Coronary artery (tissue), 2 donors: ENCODE results near the gene NMNAT3.

Experiments
- DNase-seq: peaks from one replicate; pipeline ENCODE4 v3.0.0-alpha.2; 2017; ENCODE audit warnings: low spot score
- H3K27ac ChIP-seq, 2 donors: fragments of 200-600 bp; sonication (generic); one replicate each; pipeline ENCODE4 v1.5.1; 2016 to 2019
- H3K4me3 ChIP-seq: fragments of 200-600 bp; sonication (generic); 2 replicates; pipeline ENCODE4 v1.5.1; 2016; ENCODE audit warnings: mild to moderate bottlenecking, moderate library complexity
- TF ChIP-seq, protein P1 (sequence below): fragments of 200-600 bp; sonication (generic); IDR thresholded peaks from one replicate; pipeline ENCODE4 v1.5.1; 2019; ENCODE audit warnings: antibody characterized with exemption

NMNAT3 gene

DNA sequence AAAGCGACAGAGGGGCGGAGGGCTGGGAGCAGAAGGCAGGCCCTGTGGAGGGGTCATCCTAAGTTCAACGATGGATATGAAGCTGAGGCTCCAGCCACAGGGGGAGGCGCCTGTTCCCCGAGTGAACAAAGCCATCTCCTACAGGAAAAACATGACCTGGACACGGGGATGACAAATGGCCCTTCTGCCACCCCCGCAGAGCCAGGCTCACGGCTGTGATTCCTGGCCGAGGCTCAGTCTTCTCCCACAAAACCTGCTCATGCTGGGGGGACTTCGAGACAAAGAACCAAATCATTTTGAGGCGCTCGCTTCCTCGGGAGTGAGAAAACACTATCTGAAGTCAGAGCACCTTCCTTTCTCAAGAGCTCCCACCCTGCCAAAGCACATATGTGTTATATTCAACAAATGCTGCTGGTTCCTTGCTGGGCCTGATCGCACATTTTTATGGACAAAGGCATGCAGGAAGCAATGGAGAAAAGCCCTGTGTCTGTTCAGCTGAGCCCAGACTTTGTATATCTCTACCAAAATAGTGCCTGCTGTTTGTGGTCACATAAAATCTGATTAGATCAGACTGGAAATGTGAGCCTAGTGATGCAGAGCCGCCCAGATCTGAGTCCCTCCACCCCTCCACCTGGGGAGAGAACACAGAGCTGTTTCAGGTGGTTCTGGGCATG is 143.9 kb downstream of the NMNAT3 start:
- H3K27ac ChIP-seq = peak overlapping the region; percentile 19 to 84
- TF ChIP-seq, protein P1, sequence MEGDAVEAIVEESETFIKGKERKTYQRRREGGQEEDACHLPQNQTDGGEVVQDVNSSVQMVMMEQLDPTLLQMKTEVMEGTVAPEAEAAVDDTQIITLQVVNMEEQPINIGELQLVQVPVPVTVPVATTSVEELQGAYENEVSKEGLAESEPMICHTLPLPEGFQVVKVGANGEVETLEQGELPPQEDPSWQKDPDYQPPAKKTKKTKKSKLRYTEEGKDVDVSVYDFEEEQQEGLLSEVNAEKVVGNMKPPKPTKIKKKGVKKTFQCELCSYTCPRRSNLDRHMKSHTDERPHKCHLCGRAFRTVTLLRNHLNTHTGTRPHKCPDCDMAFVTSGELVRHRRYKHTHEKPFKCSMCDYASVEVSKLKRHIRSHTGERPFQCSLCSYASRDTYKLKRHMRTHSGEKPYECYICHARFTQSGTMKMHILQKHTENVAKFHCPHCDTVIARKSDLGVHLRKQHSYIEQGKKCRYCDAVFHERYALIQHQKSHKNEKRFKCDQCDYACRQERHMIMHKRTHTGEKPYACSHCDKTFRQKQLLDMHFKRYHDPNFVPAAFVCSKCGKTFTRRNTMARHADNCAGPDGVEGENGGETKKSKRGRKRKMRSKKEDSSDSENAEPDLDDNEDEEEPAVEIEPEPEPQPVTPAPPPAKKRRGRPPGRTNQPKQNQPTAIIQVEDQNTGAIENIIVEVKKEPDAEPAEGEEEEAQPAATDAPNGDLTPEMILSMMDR = no peak
- no peak for DNase-seq
- no peak overlapping the region for H3K4me3 ChIP-seq

DNA sequence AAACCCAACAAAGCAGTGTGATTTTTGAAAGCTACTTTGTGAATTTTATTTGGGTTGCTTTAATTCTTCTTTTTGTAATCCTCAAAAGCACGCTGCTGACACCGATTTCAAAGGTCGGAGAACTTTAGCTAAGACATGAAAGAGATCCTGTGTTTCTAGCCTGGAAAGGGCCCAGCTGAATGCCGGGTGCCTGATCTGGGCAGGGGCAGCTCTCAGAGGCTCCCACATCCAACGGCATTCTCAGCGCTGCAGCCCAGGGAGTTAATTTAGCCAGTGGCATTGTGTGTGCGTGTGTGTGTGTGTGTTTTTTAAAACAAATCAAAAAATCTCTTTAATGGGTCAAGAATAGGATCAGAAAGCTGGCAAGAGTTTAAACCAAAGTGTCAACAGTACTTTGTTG is 144.8 kb downstream of the NMNAT3 start:
- H3K27ac ChIP-seq = no peak overlapping the region
- DNase-seq = no peak

DNA sequence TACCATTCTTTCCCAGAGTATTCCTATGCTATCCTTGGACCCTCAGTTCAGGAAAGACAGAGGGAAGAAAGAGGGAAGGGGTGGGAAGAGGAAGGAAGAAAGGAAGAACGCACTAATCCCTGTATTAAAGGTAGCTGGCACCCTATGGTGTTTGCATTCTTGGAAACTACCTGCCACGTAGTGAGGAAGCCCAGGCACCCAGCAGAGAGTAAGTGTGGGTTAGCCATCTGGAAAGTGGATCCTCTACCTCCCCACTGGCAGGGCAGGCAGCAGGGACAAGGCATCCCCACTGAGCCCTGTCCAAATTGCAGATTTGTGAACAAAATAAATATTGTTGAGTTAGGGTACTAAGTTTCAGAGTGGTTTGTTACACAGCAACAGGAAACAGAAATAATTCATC is 147.1 kb downstream of the NMNAT3 start:
- TF ChIP-seq, protein P1 = no peak
- no peak for DNase-seq
- Histone ChIP-seq H3K27ac (no peak overlapping the region), H3K4me3 (no peak overlapping the region)

More for the DNA sequence above, 144.8 kb downstream of the NMNAT3 start:
- H3K4me3 ChIP-seq = no peak overlapping the region
- TF ChIP-seq, protein P1 = no peak

DNA sequence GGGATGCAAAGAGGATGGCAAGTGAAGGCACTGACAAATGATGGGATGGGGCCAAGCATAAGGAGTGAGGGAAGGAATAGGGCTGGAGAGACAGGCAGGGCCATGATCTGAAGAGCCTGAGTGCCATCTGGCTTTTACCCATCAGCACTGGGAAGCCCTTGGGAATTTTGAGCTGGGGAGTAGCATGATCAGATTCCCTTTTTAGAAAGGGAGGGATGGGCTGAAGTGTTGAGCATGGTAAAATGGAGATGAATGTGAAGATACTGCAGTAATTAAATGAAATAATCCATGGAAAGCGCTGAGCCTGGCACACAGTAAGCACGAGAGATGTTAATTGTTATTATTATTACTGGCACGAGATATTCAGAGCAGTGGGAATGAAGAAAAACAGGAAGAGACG is 148.1 kb downstream of the NMNAT3 start:
- Histone ChIP-seq H3K4me3 (no peak overlapping the region), H3K27ac (no peak overlapping the region)
- no peak for DNase-seq
- TF ChIP-seq, protein P1 = no peak

DNA sequence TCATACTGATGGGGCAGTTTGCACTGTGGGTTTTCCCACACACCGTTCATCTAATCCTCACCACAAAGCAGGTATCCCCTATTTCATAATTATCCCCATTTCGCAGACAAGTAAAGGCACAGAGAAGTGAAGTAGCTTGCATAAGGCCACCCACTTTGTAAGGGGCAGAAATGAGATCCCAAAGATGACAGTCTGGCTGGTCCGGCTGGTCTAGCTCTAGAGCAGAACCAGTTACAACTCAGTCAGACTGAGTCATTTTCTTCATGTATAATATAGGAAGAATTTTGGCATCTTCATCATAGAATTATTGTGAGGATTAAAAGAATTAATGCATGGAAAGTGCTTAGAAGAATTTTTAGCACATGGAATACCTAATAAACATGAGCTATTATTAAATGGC is 148.8 kb downstream of the NMNAT3 start:
- no peak overlapping the region for H3K27ac ChIP-seq
- TF ChIP-seq, protein P1 = no peak
- H3K4me3 ChIP-seq = no peak overlapping the region
- DNase-seq = no peak

DNA sequence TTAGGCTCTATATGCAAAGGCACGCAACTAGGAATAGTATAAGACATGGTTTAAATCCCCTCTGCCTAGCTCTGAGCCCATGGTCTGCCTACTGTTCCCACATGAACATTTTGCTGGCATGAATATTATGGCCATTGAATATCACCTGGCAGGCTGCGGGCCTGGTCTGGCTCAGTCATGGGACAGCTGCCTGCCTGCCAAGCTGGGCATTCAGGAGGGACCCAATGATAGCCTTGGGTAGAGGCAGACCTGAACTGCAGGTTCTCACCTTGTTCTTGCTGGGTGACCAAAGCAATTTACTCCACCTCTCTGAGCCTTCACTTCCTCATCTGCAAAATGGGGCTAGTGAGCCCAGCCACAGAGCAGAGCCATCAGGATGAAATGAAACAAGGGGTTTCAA is 149.5 kb downstream of the NMNAT3 start:
- H3K4me3 ChIP-seq = no peak overlapping the region
- DNase-seq = no peak
- no peak overlapping the region for H3K27ac ChIP-seq
- TF ChIP-seq, protein P1 = no peak

DNA sequence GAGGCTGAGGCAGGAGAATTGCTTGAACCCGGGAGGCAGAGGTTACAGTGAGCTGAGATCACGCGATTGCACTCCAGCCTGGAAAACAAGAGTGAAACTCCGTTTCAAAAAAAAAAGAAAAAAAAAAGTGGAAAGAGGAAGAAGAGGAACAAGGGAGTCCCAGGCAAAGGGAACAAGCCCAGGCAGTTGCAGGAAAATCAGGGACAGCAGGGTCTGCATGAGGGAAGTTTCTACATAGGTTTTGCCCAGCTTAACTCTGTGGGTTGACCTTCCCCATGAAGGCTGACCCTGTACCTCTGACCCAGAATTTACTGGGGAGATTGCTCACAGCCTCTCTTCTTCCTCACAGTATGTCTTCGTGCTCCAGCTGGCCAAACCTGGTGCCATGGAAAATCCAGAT is 150.5 kb downstream of the NMNAT3 start:
- DNase-seq = peak; percentile 45
- TF ChIP-seq, protein P1 = no peak

More for the DNA sequence above, 150.5 kb downstream of the NMNAT3 start:
- Histone ChIP-seq H3K4me3 (no peak overlapping the region), H3K27ac (no peak overlapping the region)
